ENCODE measurements around the gene NLRP6. TPM values are rescaled to one million over a fixed set of nuclear protein-coding genes. Genes with fewer than 3 reads are reported as not detected.
"Not testable (repeated sequence)": the region's sequence is repeated elsewhere in the genome, so short reads cannot be mapped to it uniquely, and the experiment has no call there.

The NLRP6 gene
- total RNA-seq = not detected in 2 replicates

- no peak for DNase-seq (ENCODE audit: low read depth)
These were observed at the start of gene NLRP6 for GRCh38 chr11:278001-278951. TSS of gene NLRP6 (plus strand) at chr11:278407. CDS start at chr11:278570, 163 bp downstream.

GRCh38 chr11:230431-230830 lies 47.8 kb upstream of the NLRP6 start:
- no peak for DNase-seq (ENCODE audit: low read depth)

GRCh38 chr11:232783-233565 lies 45.2 kb upstream of the NLRP6 start:
- DNase-seq (ENCODE audit: low read depth) = no peak

GRCh38 chr11:235180-235579 lies 43.0 kb upstream of the NLRP6 start:
- DNase-seq (ENCODE audit: low read depth) = no peak

- DNase-seq (ENCODE audit: low read depth) = peak; percentile 29
These were observed 42.6 kb upstream of the NLRP6 start for GRCh38 chr11:235609-235996.

- peak; percentile 66 for DNase-seq (ENCODE audit: low read depth)
These were observed 42.0 kb upstream of the NLRP6 start, which contains the start of gene SIRT3 for GRCh38 chr11:235997-236773. TSS of gene SIRT3 (minus strand) at chr11:236342. CDS start at chr11:236328, 14 bp downstream.

- DNase-seq (ENCODE audit: low read depth) = peak; percentile 58
These were observed 41.1 kb upstream of the NLRP6 start, which contains the start of gene PSMD13 for GRCh38 chr11:236774-237767. TSS of gene PSMD13 (plus strand) at chr11:236976. CDS start at chr11:237050, 74 bp downstream.

GRCh38 chr11:238346-238745 lies 39.9 kb upstream of the NLRP6 start:
- DNase-seq (ENCODE audit: low read depth) = not testable (repeated sequence)

GRCh38 chr11:240315-240714 lies 37.9 kb upstream of the NLRP6 start:
- no peak for DNase-seq (ENCODE audit: low read depth)

GRCh38 chr11:241634-242033 lies 36.6 kb upstream of the NLRP6 start:
- DNase-seq (ENCODE audit: low read depth) = no peak

GRCh38 chr11:244376-244775 lies 33.8 kb upstream of the NLRP6 start:
- DNase-seq (ENCODE audit: low read depth) = peak; percentile 75

GRCh38 chr11:249062-249461 lies 29.1 kb upstream of the NLRP6 start:
- DNase-seq (ENCODE audit: low read depth) = no peak

GRCh38 chr11:250274-250673 lies 27.9 kb upstream of the NLRP6 start:
- no peak for DNase-seq (ENCODE audit: low read depth)

- DNase-seq (ENCODE audit: low read depth) = peak; percentile 36
These were observed 27.4 kb upstream of the NLRP6 start for GRCh38 chr11:250740-251299.

GRCh38 chr11:251550-251949 lies 26.7 kb upstream of the NLRP6 start:
- no peak for DNase-seq (ENCODE audit: low read depth)

- DNase-seq (ENCODE audit: low read depth) = no peak
These were observed 25.5 kb upstream of the NLRP6 start for GRCh38 chr11:252666-253065.

GRCh38 chr11:253160-253885 lies 24.9 kb upstream of the NLRP6 start:
- no peak for DNase-seq (ENCODE audit: low read depth)

- DNase-seq (ENCODE audit: low read depth) = no peak
These were observed 24.3 kb upstream of the NLRP6 start for GRCh38 chr11:253886-254270.

- DNase-seq (ENCODE audit: low read depth) = no peak
These were observed 23.0 kb upstream of the NLRP6 start for GRCh38 chr11:255176-255575.
